Upper lobe of left lung (tissue), 4 donors: ENCODE results near the gene TRIM44.
"Not testable (repeated sequence)": the region's sequence is repeated elsewhere in the genome, so short reads cannot be mapped to it uniquely, and the experiment has no call there.

Experiments
- EP300 ChIP-seq, 4 donors: sonication (generic); formaldehyde crosslinking; IDR thresholded peaks; one replicate each; pipeline ENCODE4 v1.5.1; 2017; ENCODE audit warnings: antibody characterized with exemption in 4 of 4, control low read depth in 2 of 4
- POLR2A ChIP-seq, 4 donors: fragments of 450-650 bp; IDR thresholded peaks; one replicate each; pipeline ENCODE4 v1.5.1; 2016 to 2017; ENCODE audit warnings: antibody characterized with exemption in 4 of 4, mild to moderate bottlenecking in 2 of 4
- POLR2AphosphoS5 ChIP-seq, 2 donors: sonication (generic); formaldehyde crosslinking; IDR thresholded peaks; one replicate each; pipeline ENCODE4 v1.5.1; 2017; ENCODE audit warnings: antibody characterized with exemption in 2 of 2
- TF ChIP-seq, protein P1 (sequence below), 6 experiments: fragments of 450-650 bp in 4 of 6; fragments of 200-600 bp in 2 of 6; sonication (generic) in 2 of 6; IDR thresholded peaks; one replicate each; pipeline ENCODE4 v1.5.1; 2016 to 2019; ENCODE audit warnings: antibody characterized with exemption in 6 of 6

DNA sequence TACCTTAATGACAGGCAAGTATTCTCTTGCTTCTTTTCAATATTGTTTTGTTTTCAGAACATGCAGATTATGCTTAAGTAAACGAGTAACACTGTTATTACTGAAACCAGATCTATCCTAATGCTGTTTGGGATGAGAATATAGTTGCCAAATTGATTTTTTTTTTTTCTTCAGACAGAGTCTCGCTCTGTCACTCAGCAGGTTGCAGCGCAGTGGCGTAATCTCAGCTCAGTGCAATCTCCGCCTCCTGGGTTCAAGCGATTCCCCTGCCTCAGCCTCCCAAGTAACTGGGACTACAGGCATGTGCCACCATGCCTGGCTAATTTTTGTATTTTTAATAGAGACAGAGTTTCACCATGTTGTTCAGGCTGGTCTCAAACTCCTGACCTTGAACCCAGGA lies 91.0 kb downstream of the TRIM44 start:
- TF ChIP-seq, protein P1, sequence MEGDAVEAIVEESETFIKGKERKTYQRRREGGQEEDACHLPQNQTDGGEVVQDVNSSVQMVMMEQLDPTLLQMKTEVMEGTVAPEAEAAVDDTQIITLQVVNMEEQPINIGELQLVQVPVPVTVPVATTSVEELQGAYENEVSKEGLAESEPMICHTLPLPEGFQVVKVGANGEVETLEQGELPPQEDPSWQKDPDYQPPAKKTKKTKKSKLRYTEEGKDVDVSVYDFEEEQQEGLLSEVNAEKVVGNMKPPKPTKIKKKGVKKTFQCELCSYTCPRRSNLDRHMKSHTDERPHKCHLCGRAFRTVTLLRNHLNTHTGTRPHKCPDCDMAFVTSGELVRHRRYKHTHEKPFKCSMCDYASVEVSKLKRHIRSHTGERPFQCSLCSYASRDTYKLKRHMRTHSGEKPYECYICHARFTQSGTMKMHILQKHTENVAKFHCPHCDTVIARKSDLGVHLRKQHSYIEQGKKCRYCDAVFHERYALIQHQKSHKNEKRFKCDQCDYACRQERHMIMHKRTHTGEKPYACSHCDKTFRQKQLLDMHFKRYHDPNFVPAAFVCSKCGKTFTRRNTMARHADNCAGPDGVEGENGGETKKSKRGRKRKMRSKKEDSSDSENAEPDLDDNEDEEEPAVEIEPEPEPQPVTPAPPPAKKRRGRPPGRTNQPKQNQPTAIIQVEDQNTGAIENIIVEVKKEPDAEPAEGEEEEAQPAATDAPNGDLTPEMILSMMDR (IDR thresholded peaks at IDR 0.05) = not testable (repeated sequence)
- TF ChIP-seq POLR2A, EP300, POLR2AphosphoS5 (IDR thresholded peaks at IDR 0.05): not testable (repeated sequence)
